BLaER1 (cell line): ENCODE results near the gene NCAPD3.

ENCODE experiments used
- H3K27ac ChIP-seq: shearing (Covaris generic); formaldehyde crosslinking; 2 replicates; pipeline ENCODE4 v1.8.1; 2022
- H3K27me3 ChIP-seq: shearing (Covaris generic); formaldehyde crosslinking; 2 replicates; pipeline ENCODE4 v1.8.1; 2022
- H3K36me3 ChIP-seq: shearing (Covaris generic); formaldehyde crosslinking; 2 replicates; pipeline ENCODE4 v1.8.1; 2022
- H3K4me1 ChIP-seq: shearing (Covaris generic); formaldehyde crosslinking; 2 replicates; pipeline ENCODE4 v1.8.1; 2022
- H3K4me2 ChIP-seq: shearing (Covaris generic); formaldehyde crosslinking; 2 replicates; pipeline ENCODE4 v1.8.1; 2022
- H3K4me3 ChIP-seq: shearing (Covaris generic); formaldehyde crosslinking; 2 replicates; pipeline ENCODE4 v1.8.1; 2022
- H3K9ac ChIP-seq: shearing (Covaris generic); formaldehyde crosslinking; 2 replicates; pipeline ENCODE4 v1.8.1; 2022
- H3K9me3 ChIP-seq: shearing (Covaris generic); formaldehyde crosslinking; 2 replicates; pipeline ENCODE4 v1.8.1; 2022
- H4K20me1 ChIP-seq: shearing (Covaris generic); formaldehyde crosslinking; 2 replicates; pipeline ENCODE4 v1.8.1; 2022
- Cebpa-rat ChIP-seq: shearing (Covaris generic); IDR thresholded peaks from 2 replicates; pipeline ENCODE4 v1.8.1; 2022

NCAPD3 gene

GRCh38 chr11:134164490-134165370 lies 59.0 kb downstream of the NCAPD3 start:
- no peaks in the 10 kb centered on the region for H3K27me3 ChIP-seq
- H3K4me3 ChIP-seq: no peak overlapping the region
- no peak overlapping the region for H3K9ac ChIP-seq
- no peak overlapping the region for H3K27ac ChIP-seq
- peaks cover 90% of the 10 kb centered on the region for H3K36me3 ChIP-seq
- H3K9me3 ChIP-seq: no peaks in the 10 kb centered on the region
- TF ChIP-seq Cebpa-rat: no peak
- no peak overlapping the region for H3K4me2 ChIP-seq
- H3K4me1 ChIP-seq: no peaks in the 10 kb centered on the region
- H4K20me1 ChIP-seq: peaks cover 14% of the 10 kb centered on the region; the same call in 1 of the 2 replicates

GRCh38 chr11:134159652-134160051 lies 64.1 kb downstream of the NCAPD3 start:
- Histone ChIP-seq H3K4me3 (no peak overlapping the region), H3K4me2 (no peak overlapping the region), H3K9me3 (no peaks in the 10 kb centered on the region), H3K36me3 (peaks cover 100% of the 10 kb centered on the region), H3K4me1 (no peaks in the 10 kb centered on the region), H3K9ac (no peak overlapping the region), H3K27ac (no peak overlapping the region), H3K27me3 (no peaks in the 10 kb centered on the region), H4K20me1 (peaks cover 10% of the 10 kb centered on the region; the same call in 1 of the 2 replicates)
- TF ChIP-seq Cebpa-rat: no peak

GRCh38 chr11:134158023-134158422 lies 65.7 kb downstream of the NCAPD3 start:
- Histone ChIP-seq H3K9ac (no peak overlapping the region), H3K4me3 (no peak overlapping the region), H3K4me2 (no peak overlapping the region), H3K4me1 (no peaks in the 10 kb centered on the region), H3K36me3 (peaks cover 100% of the 10 kb centered on the region), H4K20me1 (no peaks in the 10 kb centered on the region; the same call in 1 of the 2 replicates), H3K27ac (no peak overlapping the region), H3K9me3 (no peaks in the 10 kb centered on the region), H3K27me3 (no peaks in the 10 kb centered on the region)
- TF ChIP-seq Cebpa-rat: no peak

GRCh38 chr11:134157451-134157850 lies 66.3 kb downstream of the NCAPD3 start:
- no peaks in the 10 kb centered on the region; the same call in 1 of the 2 replicates for H4K20me1 ChIP-seq
- no peak overlapping the region for H3K4me2 ChIP-seq
- H3K36me3 ChIP-seq: peaks cover 100% of the 10 kb centered on the region
- H3K9ac ChIP-seq: no peak overlapping the region
- TF ChIP-seq Cebpa-rat: no peak
- no peak overlapping the region for H3K4me3 ChIP-seq
- H3K9me3 ChIP-seq: no peaks in the 10 kb centered on the region
- H3K27ac ChIP-seq: no peak overlapping the region
- no peaks in the 10 kb centered on the region for H3K27me3 ChIP-seq
- no peaks in the 10 kb centered on the region for H3K4me1 ChIP-seq

- H3K9ac ChIP-seq: no peak overlapping the region
- H3K4me2 ChIP-seq: no peak overlapping the region
- no peaks in the 10 kb centered on the region for H3K27me3 ChIP-seq
- TF ChIP-seq Cebpa-rat: no peak
- H3K27ac ChIP-seq: no peak overlapping the region
- H3K4me3 ChIP-seq: no peak overlapping the region
- H3K9me3 ChIP-seq: no peaks in the 10 kb centered on the region
- H3K4me1 ChIP-seq: no peaks in the 10 kb centered on the region
- peaks cover 98% of the 10 kb centered on the region for H3K36me3 ChIP-seq
- no peaks in the 10 kb centered on the region; the same call in 1 of the 2 replicates for H4K20me1 ChIP-seq
Observed at GRCh38 chr11:134155946-134156865, 67.6 kb downstream of the NCAPD3 start.

GRCh38 chr11:134155456-134155855 lies 68.3 kb downstream of the NCAPD3 start:
- Histone ChIP-seq H3K4me3 (no peak overlapping the region), H3K4me2 (no peak overlapping the region), H3K4me1 (no peaks in the 10 kb centered on the region), H3K27ac (no peak overlapping the region), H4K20me1 (no peaks in the 10 kb centered on the region), H3K27me3 (no peaks in the 10 kb centered on the region), H3K36me3 (peaks cover 98% of the 10 kb centered on the region), H3K9me3 (no peaks in the 10 kb centered on the region), H3K9ac (no peak overlapping the region)
- TF ChIP-seq Cebpa-rat: no peak

- no peak for TF ChIP-seq Cebpa-rat
- Histone ChIP-seq H4K20me1 (no peaks in the 10 kb centered on the region), H3K9ac (no peak overlapping the region), H3K27me3 (no peaks in the 10 kb centered on the region), H3K27ac (no peak overlapping the region), H3K4me1 (no peaks in the 10 kb centered on the region), H3K36me3 (peaks cover 95% of the 10 kb centered on the region), H3K4me3 (no peak overlapping the region), H3K4me2 (no peak overlapping the region), H3K9me3 (no peaks in the 10 kb centered on the region)
Observed at GRCh38 chr11:134154441-134154840, 69.3 kb downstream of the NCAPD3 start.

- no peaks in the 10 kb centered on the region for H4K20me1 ChIP-seq
- peaks cover 95% of the 10 kb centered on the region for H3K36me3 ChIP-seq
- H3K9ac ChIP-seq: no peak overlapping the region
- H3K4me1 ChIP-seq: no peaks in the 10 kb centered on the region
- H3K27ac ChIP-seq: no peak overlapping the region
- TF ChIP-seq Cebpa-rat: no peak
- H3K9me3 ChIP-seq: no peaks in the 10 kb centered on the region
- no peaks in the 10 kb centered on the region for H3K27me3 ChIP-seq
- H3K4me2 ChIP-seq: no peak overlapping the region
- no peak overlapping the region for H3K4me3 ChIP-seq
Observed at GRCh38 chr11:134153147-134153905, 70.4 kb downstream of the NCAPD3 start.

GRCh38 chr11:134152696-134153095 lies 71.1 kb downstream of the NCAPD3 start:
- no peak overlapping the region for H3K4me2 ChIP-seq
- peaks cover 93% of the 10 kb centered on the region for H3K36me3 ChIP-seq
- no peaks in the 10 kb centered on the region for H4K20me1 ChIP-seq

More at GRCh38 chr11:134152696-134153095, 71.1 kb downstream of the NCAPD3 start:
- Histone ChIP-seq H3K9ac (no peak overlapping the region), H3K4me3 (no peak overlapping the region), H3K4me1 (no peaks in the 10 kb centered on the region), H3K27me3 (no peaks in the 10 kb centered on the region), H3K9me3 (no peaks in the 10 kb centered on the region), H3K27ac (no peak overlapping the region)
- no peak for TF ChIP-seq Cebpa-rat
